ENCODE measurements around the gene LMF1. TPM values are rescaled to one million over a fixed set of nuclear protein-coding genes. Genes with fewer than 3 reads are reported as not detected.

Gene LMF1
- total and polyA plus RNA-seq, 9 of the 15 experiments (the other 6 are each of a cell fraction or from before 2014, with no cell fraction given) = 0.11 to 1.6 (median 0.55) TPM; not detected in 1

GRCh38 chr16:979147-979546 lies 8.4 kb upstream of the LMF1 start:
- BruUV-seq (replicated peaks) = no TSS peak
- peaks cover 28 to 82% of the 10 kb centered on the region in 2 experiments; a peak in 4 of 5 replicates for H3K27me3 ChIP-seq (ENCODE audit: control insufficient read depth in 2 of 2, insufficient read depth in 2 of 2, low read length in 2 of 2)
- FAIRE-seq (no peak), DNase-seq (ENCODE audit: extremely low read depth in 1 of 4, low spot score in 3 of 4) (no peak), ATAC-seq (no peak)
- H3K27ac ChIP-seq (ENCODE audit: extremely low read depth, low read depth, low read length) = no peak overlapping the region
- no peak overlapping the region for H2AFZ ChIP-seq (ENCODE audit: low read depth, low read length)
- 5% methylated on average over 14 of the region's 14 CpGs for WGBS (ENCODE audit: insufficient coverage, low coverage, missing lambda C conversion rate)
- ChIA-PET POLR2A (interaction anchor here (0.6 kb wide), 1 partner anchor 194 kb away, joined by 6 read pairs; no protein-coding TSS in a partner anchor), CTCF (ENCODE audit: low intra/inter-chr PET ratio) (no interaction called here)
- in situ Hi-C loops (cut with MboI) = no loop called here
- no peaks in the 10 kb centered on the region for H3K9me1 ChIP-seq (ENCODE audit: control insufficient read depth, insufficient read depth, low read length)
- peaks cover 19% of the 10 kb centered on the region for H4K20me1 ChIP-seq (replicated peaks; ENCODE audit: control insufficient read depth, insufficient read depth, low read length)
- intact Hi-C loops (cut with micrococcal nuclease) = no loop called here
- H3K4me3 ChIP-seq = no peak overlapping the region
- no peaks in the 10 kb centered on the region for H3K36me3 ChIP-seq (ENCODE audit: control insufficient read depth, insufficient read depth, low read length)
- H3K4me2 ChIP-seq (ENCODE audit: insufficient read depth, low read length) = no peak overlapping the region
- H3K9ac ChIP-seq (ENCODE audit: insufficient read depth in 1 of 2, low read depth in 2 of 2, low read length in 2 of 2) = no peak overlapping the region
- no peaks in the 10 kb centered on the region for H3K79me2 ChIP-seq (ENCODE audit: control insufficient read depth, insufficient read depth, low read length)
- H3K9me3 ChIP-seq (replicated peaks; ENCODE audit: control insufficient read depth, insufficient read depth, low read depth, low read length) = no peaks in the 10 kb centered on the region; the same call in 1 of the 2 replicates
- peaks cover 0 to 67% of the 10 kb centered on the region in 2 experiments; a peak in 2 of 5 replicates for H3K4me1 ChIP-seq (replicated peaks in 1 of 2; ENCODE audit: control insufficient read depth in 2 of 2, insufficient read depth in 2 of 2, low read length in 2 of 2)
- TF ChIP-seq CCNT2 (IDR thresholded peaks at IDR 0.05; ENCODE audit: borderline replicate concordance, extremely low read depth, insufficient read length, low read depth, low read length) (no peak), EP400 (IDR thresholded peaks at IDR 0.05) (no peak), CBFA2T3 (IDR thresholded peaks at IDR 0.05) (no peak)

GRCh38 chr16:978403-978802 lies 7.6 kb upstream of the LMF1 start:
- peaks cover 0 to 60% of the 10 kb centered on the region in 2 experiments; a peak in 2 of 5 replicates for H3K4me1 ChIP-seq (replicated peaks in 1 of 2; ENCODE audit: control insufficient read depth in 2 of 2, insufficient read depth in 2 of 2, low read length in 2 of 2)
- WGBS (ENCODE audit: insufficient coverage, low coverage, missing lambda C conversion rate) = 5% methylated on average over 7 of the region's 9 CpGs
- no peak overlapping the region for H3K27ac ChIP-seq (ENCODE audit: extremely low read depth, low read depth, low read length)
- ChIA-PET CTCF (ENCODE audit: low intra/inter-chr PET ratio) (no interaction called here), POLR2A (interaction anchor here (0.6 to 0.8 kb wide), 3 partner anchors 9 to 651 kb away, joined by 3 to 6 read pairs (median 3); no protein-coding TSS in a partner anchor)
- peaks cover 19% of the 10 kb centered on the region for H4K20me1 ChIP-seq (replicated peaks; ENCODE audit: control insufficient read depth, insufficient read depth, low read length)
- no peak overlapping the region for H3K4me3 ChIP-seq
- H3K9ac ChIP-seq (ENCODE audit: insufficient read depth in 1 of 2, low read depth in 2 of 2, low read length in 2 of 2) = no peak overlapping the region
- no peaks in the 10 kb centered on the region; the same call in 1 of the 2 replicates for H3K9me3 ChIP-seq (replicated peaks; ENCODE audit: control insufficient read depth, insufficient read depth, low read depth, low read length)
- no peak for FAIRE-seq
- BruUV-seq (replicated peaks) = no TSS peak
- no peak for DNase-seq (ENCODE audit: extremely low read depth in 1 of 4, low spot score in 3 of 4)
- no peaks in the 10 kb centered on the region for H3K36me3 ChIP-seq (ENCODE audit: control insufficient read depth, insufficient read depth, low read length)
- H3K9me1 ChIP-seq (ENCODE audit: control insufficient read depth, insufficient read depth, low read length) = no peaks in the 10 kb centered on the region
- no peak overlapping the region for H2AFZ ChIP-seq (ENCODE audit: low read depth, low read length)
- H3K79me2 ChIP-seq (ENCODE audit: control insufficient read depth, insufficient read depth, low read length) = no peaks in the 10 kb centered on the region
- no peak for ATAC-seq
- intact Hi-C loops (cut with micrococcal nuclease) = no loop called here
- in situ Hi-C loops (cut with MboI) = no loop called here
- H3K27me3 ChIP-seq (ENCODE audit: control insufficient read depth in 2 of 2, insufficient read depth in 2 of 2, low read length in 2 of 2) = peaks cover 31 to 82% of the 10 kb centered on the region in 2 experiments; a peak in 4 of 5 replicates
- no peak overlapping the region for H3K4me2 ChIP-seq (ENCODE audit: insufficient read depth, low read length)
- no peak for TF ChIP-seq MAX (CRISPR knock-in tag; IDR thresholded peaks at IDR 0.05)
- TF ChIP-seq ESRRB (CRISPR knock-in tag; IDR thresholded peaks at IDR 0.05; ENCODE audit: borderline replicate concordance) = no peak
- TF ChIP-seq ATF3 (IDR thresholded peaks at IDR 0.05) = no peak
- no peak for TF ChIP-seq ATF3 (CRISPR knock-in tag; conservative IDR thresholded peaks at IDR 0.05)
- no peak for TF ChIP-seq RFX7 (CRISPR knock-in tag; IDR thresholded peaks at IDR 0.05)
- TF ChIP-seq MBD2 (IDR thresholded peaks at IDR 0.05; ENCODE audit: borderline replicate concordance, low read depth) = no peak
- no peak for TF ChIP-seq LARP7 (IDR thresholded peaks at IDR 0.05)
- no peak for TF ChIP-seq POLR2G (IDR thresholded peaks at IDR 0.05; ENCODE audit: low read depth, low read length)
- TF ChIP-seq STAT5B (CRISPR knock-in tag; IDR thresholded peaks at IDR 0.05) = no peak
- TF ChIP-seq ZNF280B (CRISPR knock-in tag; IDR thresholded peaks at IDR 0.05) = no peak
- no peak for TF ChIP-seq ZSCAN32 (CRISPR knock-in tag; IDR thresholded peaks at IDR 0.05)
- TF ChIP-seq TCF7L2 (IDR thresholded peaks at IDR 0.05; ENCODE audit: low read depth, low read length) = no peak

All from K562 (cell line).